ENCODE data around the gene KDM5C.

DNA sequence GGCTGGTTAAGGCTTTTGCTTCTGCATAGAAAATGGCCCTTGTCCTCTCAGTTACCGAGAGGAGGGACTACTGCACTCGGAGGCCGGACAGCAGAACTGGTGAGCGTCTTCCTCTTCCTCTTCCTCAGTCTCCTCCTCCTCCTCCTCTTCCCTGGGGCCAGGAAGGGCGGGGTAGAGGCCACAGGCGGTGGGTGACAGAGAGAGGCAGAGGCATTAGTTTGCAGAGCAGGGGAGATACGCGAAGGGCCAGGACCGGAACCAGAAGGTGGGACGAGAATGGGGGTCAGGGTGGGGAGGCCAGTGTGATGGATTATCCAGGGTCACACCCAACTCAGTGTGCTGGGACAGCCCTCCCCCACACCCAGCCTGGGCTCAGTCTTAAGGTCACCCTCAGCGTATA lies 41.9 kb upstream of the KDM5C start:
- TF ChIP-seq, protein P1, sequence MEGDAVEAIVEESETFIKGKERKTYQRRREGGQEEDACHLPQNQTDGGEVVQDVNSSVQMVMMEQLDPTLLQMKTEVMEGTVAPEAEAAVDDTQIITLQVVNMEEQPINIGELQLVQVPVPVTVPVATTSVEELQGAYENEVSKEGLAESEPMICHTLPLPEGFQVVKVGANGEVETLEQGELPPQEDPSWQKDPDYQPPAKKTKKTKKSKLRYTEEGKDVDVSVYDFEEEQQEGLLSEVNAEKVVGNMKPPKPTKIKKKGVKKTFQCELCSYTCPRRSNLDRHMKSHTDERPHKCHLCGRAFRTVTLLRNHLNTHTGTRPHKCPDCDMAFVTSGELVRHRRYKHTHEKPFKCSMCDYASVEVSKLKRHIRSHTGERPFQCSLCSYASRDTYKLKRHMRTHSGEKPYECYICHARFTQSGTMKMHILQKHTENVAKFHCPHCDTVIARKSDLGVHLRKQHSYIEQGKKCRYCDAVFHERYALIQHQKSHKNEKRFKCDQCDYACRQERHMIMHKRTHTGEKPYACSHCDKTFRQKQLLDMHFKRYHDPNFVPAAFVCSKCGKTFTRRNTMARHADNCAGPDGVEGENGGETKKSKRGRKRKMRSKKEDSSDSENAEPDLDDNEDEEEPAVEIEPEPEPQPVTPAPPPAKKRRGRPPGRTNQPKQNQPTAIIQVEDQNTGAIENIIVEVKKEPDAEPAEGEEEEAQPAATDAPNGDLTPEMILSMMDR (IDR thresholded peaks at IDR 0.05) = no peak
- TF ChIP-seq POLR2A (IDR thresholded peaks at IDR 0.05) = no peak

Data from breast epithelium (tissue), 3 donors.